NCI-H1436 (cell line): Measurements from ENCODE around the gene PRR13.
"Not testable (repeated sequence)": the region's sequence is repeated elsewhere in the genome, so short reads cannot be mapped to it uniquely, and the experiment has no call there.

Source experiments
- DNase-seq: peaks from one replicate; lab custom pipeline; 2025; lab: John Stamatoyannopoulos, UW

The PRR13 gene

GRCh38 chr12:53439582-53439981, 2.0 kb upstream of the PRR13 start:
- DNase-seq = not testable (repeated sequence)

GRCh38 chr12:53443955-53444354, 2.4 kb downstream of the PRR13 start:
- no peak for DNase-seq

GRCh38 chr12:53444593-53445325, 3.2 kb downstream of the PRR13 start:
- DNase-seq = not testable (repeated sequence)

GRCh38 chr12:53450936-53451335, 9.4 kb downstream of the PRR13 start:
- DNase-seq = no peak

GRCh38 chr12:53451661-53452158, 10.2 kb downstream of the PRR13 start, which contains the start of gene PCBP2:
Gene PCBP2, plus strand, starts transcription at chr12:53452102. Its CDS starts 2,699 bp downstream, at chr12:53454801.
- DNase-seq = peak; percentile 99

- peak; percentile 54 for DNase-seq
Observed at GRCh38 chr12:53452159-53453077, 10.9 kb downstream of the PRR13 start.

GRCh38 chr12:53453953-53454640, 12.6 kb downstream of the PRR13 start:
- no peak for DNase-seq

GRCh38 chr12:53454707-53455106, 13.2 kb downstream of the PRR13 start:
- no peak for DNase-seq

- no peak for DNase-seq
Observed at GRCh38 chr12:53456654-53457366, 15.3 kb downstream of the PRR13 start.

GRCh38 chr12:53459097-53459496, 17.6 kb downstream of the PRR13 start:
- DNase-seq = no peak

GRCh38 chr12:53461059-53461458, 19.5 kb downstream of the PRR13 start:
- no peak for DNase-seq

GRCh38 chr12:53461591-53461990, 20.1 kb downstream of the PRR13 start:
- no peak for DNase-seq

- no peak for DNase-seq
Observed at GRCh38 chr12:53462935-53463334, 21.4 kb downstream of the PRR13 start.

GRCh38 chr12:53463802-53464560, 22.4 kb downstream of the PRR13 start:
- DNase-seq = no peak

GRCh38 chr12:53464685-53465418, 23.3 kb downstream of the PRR13 start:
- no peak for DNase-seq

- no peak for DNase-seq
Observed at GRCh38 chr12:53465679-53466078, 24.1 kb downstream of the PRR13 start.

GRCh38 chr12:53466640-53467039, 25.1 kb downstream of the PRR13 start:
- no peak for DNase-seq

GRCh38 chr12:53467082-53467481, 25.5 kb downstream of the PRR13 start:
- DNase-seq = no peak

- DNase-seq = no peak
Observed at GRCh38 chr12:53467880-53468279, 26.3 kb downstream of the PRR13 start.

GRCh38 chr12:53468282-53468681, 26.7 kb downstream of the PRR13 start:
- no peak for DNase-seq
